Suprapubic skin (tissue), 4 donors: ENCODE data around the gene TSR3.

ENCODE experiments used
- CTCF ChIP-seq, 2 donors: fragments of 200-600 bp in 1 of 2; fragments of 450-650 bp in 1 of 2; sonication (generic) in 1 of 2; IDR thresholded peaks; one replicate each; pipeline ENCODE4 v1.5.1; 2016 to 2019; ENCODE audit warnings: antibody characterized with exemption in 2 of 2, mild to moderate bottlenecking in 1 of 2, moderate library complexity in 1 of 2
- EP300 ChIP-seq: sonication (generic); formaldehyde crosslinking; IDR thresholded peaks from one replicate; pipeline ENCODE4 v1.6.1; 2017; ENCODE audit warnings: antibody characterized with exemption
- POLR2A ChIP-seq, 2 donors: fragments of 450-650 bp; IDR thresholded peaks; one replicate each; pipeline ENCODE4 v1.6.1; 2017; ENCODE audit warnings: antibody characterized with exemption in 2 of 2, mild to moderate bottlenecking in 2 of 2, moderate library complexity in 2 of 2
- POLR2AphosphoS5 ChIP-seq, 3 donors: sonication (generic); formaldehyde crosslinking; IDR thresholded peaks; one replicate each; pipeline ENCODE4 v1.6.1; 2017; ENCODE audit warnings: antibody characterized with exemption in 3 of 3

DNA sequence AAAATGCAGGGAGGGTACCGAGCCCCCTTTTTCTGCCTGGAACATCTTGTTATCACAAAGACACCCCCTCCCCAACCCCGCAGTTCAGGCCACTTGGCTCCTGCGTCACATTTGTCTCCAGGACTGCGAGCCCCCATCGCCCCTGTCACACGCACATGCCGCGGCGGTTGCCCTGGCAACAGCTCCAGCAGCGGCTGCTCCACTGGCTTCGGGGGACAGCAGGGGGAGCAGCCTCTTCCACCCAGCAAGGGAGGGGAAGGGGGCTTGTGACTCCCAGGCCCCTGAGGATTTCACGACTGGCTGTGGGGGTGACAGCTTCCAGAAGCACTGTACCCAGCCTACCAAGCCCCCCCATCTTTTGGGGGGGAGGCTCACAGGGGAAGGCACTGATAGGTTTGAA, 15.7 kb downstream of the TSR3 start:
- TF ChIP-seq CTCF (IDR thresholded peaks at IDR 0.05) (no peak), POLR2A (IDR thresholded peaks at IDR 0.05) (no peak), POLR2AphosphoS5 (IDR thresholded peaks at IDR 0.05) (no peak), EP300 (no peak)
